Activated CD8-positive, alpha-beta memory T cell treated with anti-CD3 and anti-CD28 coated beads for 1 hour (primary cell): Measurements from ENCODE around the gene UST.
"Not testable (repeated sequence)": the region's sequence is repeated elsewhere in the genome, so short reads cannot be mapped to it uniquely, and the experiment has no call there.

Source experiments
- DNase-seq, 2 donors: peaks; one replicate each; pipeline ENCODE4 v3.0.0-alpha.2; 2020; ENCODE audit warnings: low read depth in 1 of 2; ENCODE audit errors: extremely low read depth in 1 of 2

UST gene

DNA sequence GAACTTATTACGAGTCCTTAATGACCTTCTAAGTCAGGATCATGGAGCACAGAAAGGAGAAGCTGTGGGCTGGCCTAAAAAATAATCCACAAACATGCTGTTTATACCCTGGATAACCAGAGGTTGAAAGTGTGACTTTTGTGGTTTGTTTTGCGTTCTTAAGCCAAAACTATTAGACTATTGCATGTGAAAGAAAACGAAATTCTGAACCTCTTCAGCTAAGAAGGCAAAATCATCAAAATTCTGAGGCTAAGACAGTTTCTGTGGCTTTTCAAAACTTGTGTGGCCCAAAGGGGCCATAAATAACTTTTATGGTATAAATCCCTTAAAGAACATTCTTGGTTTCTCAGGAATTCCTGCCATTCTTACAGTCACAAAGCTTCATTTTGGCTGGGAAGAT is 251.0 kb downstream of the UST start:
- DNase-seq: no peak

DNA sequence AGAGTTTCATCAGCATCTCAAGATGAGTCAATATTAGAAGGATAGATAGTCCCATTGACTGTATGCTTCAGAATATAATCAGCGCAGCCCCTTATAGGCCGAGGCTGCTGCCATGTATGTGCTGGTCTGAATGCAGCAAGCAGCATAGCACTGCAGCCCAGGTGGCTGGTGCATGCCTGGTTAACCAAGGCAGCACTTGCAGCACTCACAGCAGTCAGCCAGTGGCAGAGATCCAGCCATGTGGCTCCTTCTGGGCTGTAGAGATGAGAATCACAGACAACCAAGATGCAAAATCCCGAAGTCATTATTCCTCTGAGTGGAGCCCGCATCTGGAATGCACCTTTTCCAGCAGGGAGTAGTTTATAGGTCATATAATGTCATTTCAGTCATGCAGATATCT is 251.9 kb downstream of the UST start:
- no peak for DNase-seq

DNA sequence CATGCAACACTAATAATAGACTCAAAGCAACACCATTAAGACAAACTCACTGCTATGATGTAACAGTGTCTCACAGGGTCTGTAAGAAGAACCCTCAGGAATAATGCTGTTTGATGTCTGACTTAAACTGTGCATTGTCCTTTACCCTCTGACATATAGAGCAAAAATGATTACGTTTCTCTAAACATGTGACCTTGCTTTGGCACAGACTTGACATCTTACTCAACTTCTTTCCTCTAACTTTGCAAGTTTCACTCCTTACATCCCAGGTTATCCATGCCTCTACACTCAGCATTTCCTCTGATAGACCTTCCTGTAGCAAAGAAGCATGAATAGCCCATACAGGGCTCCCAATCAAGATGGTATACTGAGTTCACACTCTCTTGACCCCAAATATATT is 252.7 kb downstream of the UST start:
- DNase-seq: no peak

DNA sequence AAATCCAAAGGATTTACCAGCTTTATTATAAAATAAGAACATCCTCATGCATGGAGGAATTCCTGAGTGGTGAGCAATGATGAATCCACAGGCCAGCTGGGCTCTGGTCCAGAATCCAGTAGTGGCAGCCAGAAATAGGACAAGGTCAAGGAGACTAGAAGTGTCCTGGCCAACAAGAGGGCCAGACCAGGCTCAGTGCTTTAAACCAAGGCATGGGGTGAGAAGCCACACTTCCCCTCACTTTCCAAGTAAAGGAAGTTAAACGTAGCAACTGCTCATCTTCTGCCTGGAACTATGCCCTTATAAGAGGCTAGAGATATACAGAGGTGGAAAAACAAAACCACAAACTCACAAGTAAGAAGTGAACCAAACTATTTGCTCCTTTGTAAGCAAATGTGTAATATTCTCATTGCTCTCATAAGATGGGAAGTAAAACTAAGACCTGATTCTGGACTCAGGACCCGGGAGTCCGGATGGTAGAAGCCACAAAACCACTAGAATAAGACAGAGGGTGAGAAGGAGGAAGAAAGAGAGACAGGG is 253.2 kb downstream of the UST start:
- no peak for DNase-seq

DNA sequence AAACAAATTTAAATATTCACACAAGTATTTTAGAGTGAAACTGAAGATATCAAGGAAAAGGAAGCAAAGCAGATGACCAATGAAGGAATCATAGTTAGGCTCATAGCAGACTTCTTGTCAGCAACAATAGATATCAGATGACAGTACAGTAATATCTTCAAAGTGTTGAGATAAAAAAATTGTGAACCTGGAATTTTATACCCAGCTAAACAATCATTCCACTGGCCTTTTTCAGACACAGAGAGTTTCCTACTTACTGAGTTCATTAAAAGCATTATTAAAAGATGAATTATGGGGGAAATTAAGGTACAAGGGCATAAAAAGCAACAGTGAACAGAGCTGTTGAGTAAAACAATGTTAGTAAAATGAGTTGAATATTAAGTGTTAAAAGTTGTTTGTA is 254.6 kb downstream of the UST start:
- no peak for DNase-seq

DNA sequence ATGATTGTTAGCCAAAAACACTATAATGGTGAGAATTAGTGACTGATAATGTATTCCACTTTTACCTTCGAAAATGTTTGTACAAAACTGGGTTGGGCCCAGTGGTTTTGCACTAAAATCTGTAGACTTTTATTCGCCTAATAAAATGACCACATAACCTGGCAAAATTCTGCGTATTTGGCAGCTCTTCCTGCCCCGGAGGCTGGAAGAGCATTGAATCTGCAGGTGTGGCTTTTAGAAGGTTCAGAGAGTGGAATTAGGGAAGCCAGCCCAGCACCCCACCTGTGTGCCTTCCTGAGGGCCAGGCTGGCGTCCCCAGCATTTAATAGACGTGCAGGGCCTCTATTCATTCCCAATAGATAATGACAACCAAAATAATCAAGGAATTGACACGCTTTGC is 256.7 kb downstream of the UST start:
- DNase-seq: no peak

DNA sequence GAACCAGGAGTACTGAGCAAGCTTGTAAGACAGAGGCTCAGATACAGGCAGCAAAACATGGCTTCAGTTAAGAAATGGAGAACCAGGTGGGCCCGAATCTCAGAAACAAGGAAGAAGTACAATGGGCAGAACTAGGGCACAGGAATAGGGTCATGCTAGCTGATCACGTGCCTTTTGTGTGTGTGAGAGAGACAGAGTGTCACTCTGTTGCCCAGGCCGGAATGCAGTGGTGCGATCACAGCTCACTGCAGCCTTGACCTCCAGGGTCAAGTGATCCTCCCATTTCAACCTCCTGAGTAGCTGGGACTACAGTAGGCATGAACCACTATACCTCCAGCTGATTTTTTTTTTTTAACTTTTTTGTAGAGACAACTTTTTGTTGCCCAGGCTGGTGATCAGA is 257.8 kb downstream of the UST start:
- no peak for DNase-seq

DNA sequence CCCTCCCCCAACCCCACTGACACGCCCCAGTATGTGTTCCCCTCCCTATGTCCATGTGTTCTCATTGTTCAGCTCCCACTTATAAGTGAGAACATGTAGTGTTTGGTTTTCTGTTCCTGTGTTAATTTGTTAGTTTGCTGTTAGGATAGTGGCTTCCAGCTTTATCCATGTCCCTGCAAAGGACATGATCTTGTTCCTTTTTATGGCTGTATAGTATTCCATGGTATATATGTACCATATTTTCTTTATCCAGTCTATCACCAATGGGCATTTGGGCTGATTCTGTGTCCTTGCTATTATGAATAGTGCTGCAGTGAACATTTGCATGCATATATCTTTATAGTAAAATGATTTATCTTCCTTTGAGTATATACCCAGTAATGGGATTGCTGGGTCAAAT is 259.4 kb downstream of the UST start:
- DNase-seq: not testable (repeated sequence)

DNA sequence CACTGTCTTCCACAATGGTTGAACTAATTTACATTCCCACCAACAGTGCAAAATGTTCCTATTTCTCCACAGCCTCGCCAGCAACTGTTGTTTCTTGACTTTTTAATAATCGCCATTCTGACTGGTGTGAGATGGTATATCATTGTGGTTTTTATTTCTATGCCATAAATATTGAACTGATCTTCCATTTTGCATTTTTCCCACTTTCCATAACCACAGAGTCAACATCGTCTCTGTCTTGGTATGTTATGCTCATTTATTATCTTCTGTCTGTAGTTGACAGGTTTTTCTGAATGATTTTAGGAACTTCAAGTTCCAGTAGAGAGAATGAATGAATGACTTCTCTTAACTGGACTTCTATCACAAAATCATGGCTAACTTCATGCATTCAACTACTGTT is 259.8 kb downstream of the UST start:
- no peak for DNase-seq

DNA sequence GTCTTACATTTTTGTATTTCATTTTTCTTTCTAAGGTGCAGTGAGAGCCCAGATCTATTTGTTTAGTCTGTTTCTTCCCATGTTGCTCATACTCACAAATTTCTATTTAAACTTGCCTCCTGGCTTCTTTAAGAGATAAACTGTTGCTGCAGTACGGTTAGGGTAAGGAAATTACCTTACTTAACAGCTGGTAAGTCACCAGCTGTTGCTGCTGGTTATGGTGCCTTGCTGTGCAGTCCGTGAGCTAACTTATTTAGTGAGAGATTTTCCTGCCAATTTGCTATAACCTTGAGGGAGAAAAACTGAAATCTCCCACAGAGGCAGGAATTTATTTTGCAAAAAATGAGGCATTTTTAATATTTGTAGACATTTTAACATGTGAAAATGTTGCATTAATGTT is 261.0 kb downstream of the UST start:
- DNase-seq: no peak

DNA sequence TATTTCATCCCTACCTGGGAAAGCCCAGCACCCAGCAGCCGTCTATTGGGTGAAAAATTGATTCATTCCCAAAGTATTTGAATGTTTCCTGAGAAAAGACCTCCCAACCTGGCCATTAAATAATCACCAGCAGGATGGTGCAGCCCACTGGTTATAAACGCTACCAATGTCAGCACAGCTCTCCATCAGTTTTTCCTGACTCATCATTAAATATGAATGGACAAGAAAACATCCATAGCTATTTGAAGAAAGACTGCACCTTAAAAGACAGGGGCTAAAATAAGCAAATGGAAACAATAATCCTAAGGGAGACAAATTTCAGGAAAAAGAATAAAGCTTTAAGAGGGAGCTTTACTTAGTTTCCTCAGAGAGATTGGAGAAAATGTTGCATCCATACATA is 261.9 kb downstream of the UST start:
- no peak for DNase-seq

DNA sequence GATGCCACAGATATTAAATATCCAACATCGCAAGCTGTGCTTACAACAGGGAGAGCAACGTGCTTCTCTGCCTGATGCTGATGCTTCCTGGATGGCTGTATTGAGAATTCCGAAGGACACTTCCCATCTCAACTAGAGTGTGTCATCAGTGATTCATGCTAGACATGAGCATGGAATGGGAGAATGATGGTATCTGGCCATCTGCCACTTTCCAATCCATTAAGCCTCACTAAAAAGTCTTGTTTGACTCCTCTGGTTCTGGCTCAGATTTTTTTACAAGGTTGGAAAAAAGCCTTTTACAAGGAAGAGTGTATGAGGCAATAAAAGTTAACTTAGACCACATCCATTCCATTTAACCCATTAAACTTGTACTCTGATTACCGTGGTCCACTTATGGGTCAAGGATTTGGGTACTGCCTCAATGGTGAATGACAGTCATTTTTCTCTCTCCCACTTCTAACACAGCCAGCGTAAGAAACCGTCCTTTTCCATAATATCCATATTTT is 265.3 kb downstream of the UST start:
- no peak for DNase-seq

DNA sequence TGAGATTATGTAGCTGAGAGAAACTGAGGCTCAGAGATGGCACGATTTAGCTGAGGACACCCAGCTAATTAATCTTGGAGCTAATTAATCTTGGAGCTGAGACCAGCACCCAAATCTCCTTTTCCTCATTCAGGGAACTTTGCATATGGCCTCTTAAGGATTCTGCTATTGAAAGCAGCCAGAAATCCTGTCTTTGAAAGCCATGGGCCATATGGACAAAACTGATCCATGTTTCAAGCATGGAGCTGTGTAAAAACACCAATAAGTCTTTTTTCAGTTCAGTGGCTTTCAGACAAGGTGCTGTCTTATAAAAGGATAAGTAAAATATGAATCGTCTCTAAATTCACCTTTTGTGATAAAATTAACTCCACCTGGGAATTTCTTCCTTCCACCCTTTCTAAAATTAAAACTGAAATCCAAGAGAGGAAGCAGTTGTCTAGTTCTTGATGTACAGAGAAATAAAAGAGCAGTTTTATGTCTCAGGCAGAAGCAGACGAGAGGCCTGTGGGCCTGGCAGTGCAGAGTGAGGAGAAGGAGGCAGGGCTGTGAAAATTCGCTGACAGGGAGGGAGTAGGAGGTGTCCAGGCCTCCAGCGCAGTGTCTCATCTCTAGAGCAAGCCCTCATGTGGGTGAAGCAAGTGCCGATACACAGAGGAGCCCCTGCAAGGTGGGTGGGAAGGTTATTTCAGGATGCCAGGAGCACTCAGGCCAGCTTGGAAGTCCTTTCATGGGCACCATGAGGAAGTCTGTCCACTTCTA is 266.9 kb downstream of the UST start:
- no peak for DNase-seq

DNA sequence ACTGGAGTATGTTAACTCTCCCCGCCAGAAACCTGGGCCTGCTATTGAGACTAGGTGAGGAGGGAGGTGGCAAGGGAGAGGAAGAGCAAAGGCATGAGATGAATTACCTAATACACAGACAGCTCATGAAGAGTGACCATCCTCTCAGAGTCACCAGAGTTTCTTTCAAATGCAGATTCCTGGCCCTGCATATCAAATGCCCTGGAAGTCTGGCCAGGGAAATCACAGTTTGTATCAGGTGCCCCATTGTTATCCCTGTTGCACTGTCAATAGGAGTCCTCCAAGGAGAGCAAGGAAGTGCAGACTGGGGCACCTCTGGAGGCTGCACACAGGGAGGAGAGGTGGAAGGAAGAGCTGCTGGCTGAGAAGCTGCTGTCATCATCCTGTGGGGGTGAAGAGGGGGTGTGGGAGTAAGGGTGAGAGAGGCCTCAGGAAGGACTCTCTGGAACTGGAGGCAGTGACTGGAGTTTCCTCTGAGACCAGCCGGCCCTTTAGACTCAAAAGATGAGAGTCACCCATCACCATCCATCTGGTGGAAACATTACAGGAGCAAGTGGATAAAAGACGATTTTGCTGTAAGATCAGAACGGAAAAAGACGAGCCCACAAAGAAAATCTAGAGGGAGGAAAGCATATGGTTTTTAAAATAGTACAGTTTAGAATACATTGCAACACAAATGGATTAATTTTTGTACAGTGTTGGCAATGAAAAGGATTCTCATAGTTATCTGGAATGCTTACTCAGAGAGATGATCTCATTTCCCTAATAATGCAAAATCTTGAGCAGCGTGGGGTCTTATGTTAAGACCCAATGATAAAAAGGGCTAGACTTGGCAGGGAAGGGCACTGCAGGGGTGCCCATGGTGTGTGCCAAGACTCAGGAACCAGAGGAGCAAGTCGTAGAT is 268.1 kb downstream of the UST start:
- DNase-seq: no peak

DNA sequence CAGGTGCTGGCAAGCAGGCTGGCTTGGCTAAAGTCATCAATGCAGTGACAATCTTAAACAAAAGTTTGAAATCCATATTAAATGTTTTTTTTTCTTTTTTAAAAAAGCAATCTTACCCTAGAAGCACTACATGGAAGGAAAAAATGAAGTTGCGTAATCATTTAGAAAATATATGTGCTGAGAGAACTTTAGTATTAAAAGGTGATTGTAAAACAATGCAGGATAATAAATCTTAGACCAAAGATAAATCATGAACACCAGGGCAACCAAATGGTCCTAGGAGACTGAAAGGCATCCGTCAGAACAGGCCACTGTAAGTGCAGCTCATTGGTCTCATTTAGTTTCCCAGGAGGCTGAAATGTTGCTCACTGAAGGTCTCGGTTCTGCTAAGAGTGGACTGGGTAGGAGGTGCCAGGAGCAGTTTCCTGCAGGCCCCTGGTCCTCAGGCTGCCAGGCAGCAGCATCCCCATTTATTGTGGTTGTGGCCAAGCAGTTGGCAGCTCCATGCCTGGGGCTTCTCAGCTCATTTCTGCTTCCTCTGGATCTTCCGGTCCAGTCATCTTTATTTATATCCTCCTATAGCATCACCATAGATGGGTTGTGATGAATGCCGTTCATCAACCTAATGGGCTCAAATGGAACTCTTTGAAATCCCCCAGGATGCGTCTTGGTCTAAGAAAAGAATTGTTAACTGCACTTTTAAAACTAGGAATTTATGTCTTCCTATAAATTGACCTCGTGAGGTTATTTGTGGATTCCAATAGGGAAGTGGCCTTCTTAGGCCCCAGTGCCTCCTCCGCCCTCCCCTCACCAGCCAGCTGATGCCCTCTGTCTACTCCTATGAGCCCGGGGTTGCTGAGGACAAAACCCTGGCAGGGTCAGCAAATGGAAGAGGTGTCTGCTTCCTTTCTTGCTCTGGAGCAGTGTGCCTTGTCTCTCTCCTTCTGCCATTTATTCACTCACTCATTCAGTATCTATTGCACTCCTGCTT is 269.0 kb downstream of the UST start:
- no peak for DNase-seq

DNA sequence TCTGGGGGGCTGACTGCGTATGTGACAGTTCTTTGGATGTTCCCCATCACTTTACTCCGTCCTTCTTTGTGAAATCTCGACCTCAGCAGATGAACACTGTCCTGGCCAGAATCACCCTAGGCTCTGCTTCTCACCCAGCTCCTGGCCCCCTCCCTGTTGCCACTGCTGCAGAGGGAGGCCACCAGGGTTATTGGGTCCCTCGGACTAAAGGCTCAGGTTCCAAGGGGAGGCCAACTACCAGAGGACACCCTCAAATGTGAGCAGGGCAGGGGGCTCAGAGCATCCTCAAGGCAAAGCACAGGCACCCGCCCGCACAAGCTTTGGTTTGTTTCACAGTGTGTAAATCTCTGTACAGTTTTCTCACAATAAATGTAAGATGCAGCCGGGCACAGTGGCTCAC is 269.9 kb downstream of the UST start:
- DNase-seq: no peak

DNA sequence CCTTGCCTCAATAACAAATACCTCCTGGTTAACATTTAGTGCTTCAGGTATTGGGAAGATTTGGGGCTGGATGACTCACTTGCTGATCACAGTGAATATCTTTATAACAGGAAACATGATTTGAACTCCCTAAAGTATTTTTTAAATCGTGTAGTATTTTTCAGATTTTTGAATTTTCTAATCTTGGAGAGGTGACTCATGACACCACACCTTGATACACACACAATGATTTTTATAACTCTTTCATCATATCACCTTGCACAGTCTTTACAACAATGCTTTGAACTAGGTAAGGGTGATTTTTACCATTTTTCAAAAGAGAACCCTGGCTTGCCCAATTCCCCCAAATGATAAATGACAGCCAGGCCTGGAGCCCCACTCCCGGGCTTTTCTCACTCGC is 273.5 kb downstream of the UST start:
- DNase-seq: no peak

DNA sequence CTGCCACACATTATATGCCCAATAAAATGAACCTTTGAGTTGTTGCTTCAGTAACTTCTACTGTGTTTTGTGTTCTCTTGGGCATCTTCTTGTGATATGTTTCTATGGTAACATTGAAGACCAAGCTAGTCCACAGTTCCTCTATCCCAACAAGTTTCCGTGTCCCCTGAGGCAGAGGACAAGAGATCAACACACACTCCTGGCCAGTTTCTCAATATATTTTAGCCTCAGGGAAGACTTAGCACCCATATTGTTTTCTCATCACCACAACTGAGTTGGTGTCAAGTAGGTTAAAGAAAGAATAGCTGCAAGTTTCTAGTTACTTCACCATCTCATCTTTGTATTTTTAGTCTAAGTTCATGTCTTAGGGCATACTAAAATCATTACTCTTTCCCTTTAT is 277.5 kb downstream of the UST start:
- no peak for DNase-seq

DNA sequence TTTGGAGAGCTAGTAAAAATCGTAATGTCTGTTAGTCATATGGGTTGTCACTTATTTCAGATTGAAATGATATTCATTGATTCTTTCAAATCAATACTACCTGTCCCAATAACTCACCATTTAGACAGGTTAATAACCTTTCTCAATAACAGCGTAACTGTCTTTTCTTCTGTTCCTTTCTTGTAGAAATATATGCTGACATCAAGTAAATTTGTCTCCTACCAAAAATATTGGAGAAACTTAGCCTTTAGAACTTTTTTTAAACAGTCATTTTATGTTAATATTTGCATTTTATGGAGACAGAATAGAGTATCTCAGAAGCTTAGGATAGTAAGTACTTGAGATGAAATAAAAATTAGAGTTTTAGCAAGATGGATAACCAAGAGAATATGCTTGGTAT is 278.2 kb downstream of the UST start:
- no peak for DNase-seq

DNA sequence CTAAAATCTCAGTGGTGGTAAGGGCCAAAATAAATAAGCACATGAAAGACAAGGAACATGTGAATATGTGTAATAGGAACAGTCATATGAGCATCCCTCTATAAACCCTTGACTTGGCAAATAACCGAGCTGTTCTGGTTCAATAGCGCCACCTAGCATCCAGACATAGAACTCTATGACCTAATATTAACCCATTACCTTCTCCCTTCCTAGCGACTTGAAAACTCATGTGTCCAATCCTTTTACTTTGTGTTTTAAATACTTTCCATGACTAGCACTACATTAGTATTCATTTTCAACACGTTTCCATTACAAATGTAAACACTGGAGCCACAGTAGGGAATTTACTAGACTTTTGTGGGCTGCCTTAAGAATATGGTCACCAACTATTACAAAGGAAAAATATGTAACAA is 279.7 kb downstream of the UST start:
- DNase-seq: no peak

DNA sequence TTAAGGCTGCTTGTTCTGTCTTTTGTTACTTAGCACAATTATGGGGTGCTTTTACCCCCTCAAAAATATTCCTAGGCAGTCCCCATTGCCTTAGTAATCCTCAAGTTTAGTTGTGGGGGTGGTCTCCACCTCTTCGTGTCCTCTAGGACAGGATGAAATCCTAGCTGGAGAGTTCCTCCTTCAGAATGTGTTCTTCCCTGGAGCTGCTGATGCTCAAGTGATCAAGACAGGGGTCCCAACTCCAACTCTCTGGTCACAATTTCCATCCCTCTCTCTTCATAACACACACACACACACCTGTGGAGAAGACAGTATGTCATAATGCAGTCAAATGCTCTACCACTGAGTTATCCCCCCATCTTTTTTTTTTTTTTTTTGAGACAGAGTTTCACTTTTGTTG is 280.7 kb downstream of the UST start:
- no peak for DNase-seq
